Endothelial cell of umbilical vein (primary cell): ENCODE data around the gene ZBTB20. TPM values are rescaled to one million over a fixed set of nuclear protein-coding genes. Genes with fewer than 3 reads are reported as not detected.

Experiments used
- BruUV-seq: library from RNA; stranded (reverse); fragments of 400-500 nt; replicated peaks from 2 replicates; lab custom pipeline; 2021; lab: Mats Ljungman, UMichigan
- CTCF ChIA-PET: fragments of 300-600, 350-600 bp; sonication (Branson Sonifier 250); formaldehyde crosslinking; loops from one replicate; lab custom pipeline; 2021; ENCODE audit warnings: antibody characterized with exemption, inconsistent platforms; lab: Charles Lee
- POLR2A ChIA-PET: fragments of 300-600, 350-600 bp; sonication (Branson Sonifier 250); formaldehyde crosslinking; loops from one replicate; lab custom pipeline; 2021; ENCODE audit warnings: antibody characterized with exemption, inconsistent platforms; lab: Charles Lee
- DNase-seq: peaks from one replicate; pipeline ENCODE4 v3.0.0-alpha.2; 2011; ENCODE audit warnings: low read depth, low spot score
- FAIRE-seq: peaks from 2 replicates; lab custom pipeline; 2011; peaks lifted over from hg19 to GRCh38; lab: Jason Lieb, UNC
- H2AFZ ChIP-seq: 2 replicates; pipeline ENCODE4 v1.6.0; 2012; ENCODE audit warnings: low read depth, low read length, control low read depth, inconsistent platforms
- H3K27ac ChIP-seq: 2 replicates; pipeline ENCODE4 v1.5.1; 2011; ENCODE audit warnings: low read depth, mild to moderate bottlenecking, control low read depth, low read length, moderate library complexity; ENCODE audit not compliant: insufficient read depth
- H3K27me3 ChIP-seq, 2 experiments: 2 replicates each; pipeline versions ENCODE4 v1.6.0 to v1.6.1; 2011; ENCODE audit warnings: low read length in 2 of 2, mixed read lengths in 1 of 2; ENCODE audit not compliant: control insufficient read depth in 2 of 2, insufficient read depth in 2 of 2
- H3K36me3 ChIP-seq, 2 experiments: 2 replicates in 1 of 2; 3 replicates in 1 of 2; pipeline ENCODE4 v1.5.1; 2011; ENCODE audit warnings: low read length in 2 of 2, mild to moderate bottlenecking in 1 of 2, moderate library complexity in 1 of 2; ENCODE audit not compliant: control insufficient read depth in 2 of 2, insufficient read depth in 2 of 2; ENCODE audit errors: extremely low read depth in 1 of 2
- H3K4me1 ChIP-seq: 3 replicates; pipeline ENCODE4 v1.5.1; 2011; ENCODE audit warnings: mild to moderate bottlenecking, low read length; ENCODE audit not compliant: control insufficient read depth, insufficient read depth; ENCODE audit errors: extremely low read depth
- H3K4me2 ChIP-seq: 2 replicates; pipeline ENCODE4 v1.6.1; 2011; ENCODE audit warnings: low read length, control low read depth, mixed read lengths; ENCODE audit not compliant: insufficient read depth
- H3K4me3 ChIP-seq, 3 experiments: fragments of 200-600 bp in 1 of 3; sonication (generic), shearing (Covaris generic) in 1 of 3; replicated peaks in 1 of 3; 2 replicates each; pipeline ENCODE4 v1.5.1; 2011 to 2016; ENCODE audit warnings: control low read depth in 3 of 3, low read length in 3 of 3, mild to moderate bottlenecking in 2 of 3, inconsistent platforms in 1 of 3, low read depth in 1 of 3, moderate library complexity in 1 of 3; ENCODE audit not compliant: insufficient read depth in 1 of 3
- H3K79me2 ChIP-seq: 2 replicates; pipeline ENCODE4 v1.6.0; 2012; ENCODE audit warnings: low read length, inconsistent platforms; ENCODE audit not compliant: control insufficient read depth, insufficient read depth
- H3K9ac ChIP-seq: replicated peaks from 2 replicates; pipeline ENCODE3; 2011; ENCODE audit warnings: low read length, control low read depth; ENCODE audit not compliant: insufficient read depth; ENCODE audit errors: extremely low read depth
- H3K9me1 ChIP-seq: replicated peaks from 3 replicates; pipeline ENCODE4 v1.6.0; 2011; ENCODE audit warnings: mild to moderate bottlenecking, low read length; ENCODE audit not compliant: control insufficient read depth, insufficient read depth; ENCODE audit errors: extremely low read depth
- H3K9me3 ChIP-seq: replicated peaks from 2 replicates; pipeline ENCODE4 v1.5.1; 2012; ENCODE audit warnings: low read length, inconsistent platforms; ENCODE audit not compliant: control insufficient read depth, insufficient read depth
- H4K20me1 ChIP-seq: replicated peaks from 2 replicates; pipeline ENCODE3; 2011; ENCODE audit warnings: mild to moderate bottlenecking, low read length; ENCODE audit not compliant: control insufficient read depth, insufficient read depth; ENCODE audit errors: extremely low read depth
- CTCF ChIP-seq, 2 donors: IDR thresholded peaks; 1 replicate in 1 of 2; 2 replicates in 1 of 2; pipeline ENCODE4 v1.5.1; 2011; ENCODE audit warnings: low read length in 2 of 2, mild to moderate bottlenecking in 2 of 2, moderate library complexity in 2 of 2, control low read depth in 1 of 2, inconsistent platforms in 1 of 2, low read depth in 1 of 2; ENCODE audit not compliant: insufficient read depth in 1 of 2; ENCODE audit errors: extremely low read depth in 1 of 2
- EZH2 ChIP-seq: IDR thresholded peaks from 2 replicates; pipeline ENCODE4 v1.6.1; 2012; ENCODE audit warnings: borderline replicate concordance, low read depth, mild to moderate bottlenecking, moderate library complexity, low read length, inconsistent platforms; ENCODE audit not compliant: severe bottlenecking
- FOS ChIP-seq: IDR thresholded peaks from 2 replicates; pipeline ENCODE4 v1.6.1; 2011; ENCODE audit warnings: mild to moderate bottlenecking, low read length, moderate library complexity, borderline replicate concordance; ENCODE audit not compliant: insufficient read depth
- GATA2 ChIP-seq: IDR thresholded peaks from 2 replicates; pipeline ENCODE4 v1.7.0; 2011; ENCODE audit warnings: low read depth, mild to moderate bottlenecking, moderate library complexity, mixed read lengths, low read length; ENCODE audit not compliant: insufficient read length, insufficient read depth
- JUN ChIP-seq: IDR thresholded peaks from 2 replicates; pipeline ENCODE4 v1.6.1; 2011; ENCODE audit warnings: borderline replicate concordance, low read depth; ENCODE audit not compliant: insufficient read length, insufficient read depth
- MAX ChIP-seq: IDR thresholded peaks from 2 replicates; pipeline ENCODE4 v1.6.1; 2011; ENCODE audit not compliant: insufficient read depth, insufficient read length
- MYC ChIP-seq: IDR thresholded peaks from one replicate; pipeline ENCODE4 v1.6.1; 2011; ENCODE audit warnings: mild to moderate bottlenecking, low read depth, low read length
- POLR2A ChIP-seq: IDR thresholded peaks from 2 replicates; pipeline ENCODE4 v1.6.1; 2012; ENCODE audit warnings: low read depth, mild to moderate bottlenecking, control low read depth, low read length
- POLR2AphosphoS5 ChIP-seq: IDR thresholded peaks from 2 replicates; pipeline ENCODE4 v1.6.1; 2012; ENCODE audit warnings: low read depth, mild to moderate bottlenecking, control low read depth, low read length, moderate library complexity; ENCODE audit not compliant: insufficient read depth
- dilution Hi-C: fragments of 300-500 bp; cut with MboI; formaldehyde crosslinking; loops from one replicate; pipeline ENCODE4 v1.15.0; 2019; ENCODE audit warnings: low sequenced_read_pairs; ENCODE audit not compliant: extremely low pct_ligation_motif_present
- intact Hi-C: fragments of 100-400 bp; cut with micrococcal nuclease; formaldehyde crosslinking; loops from one replicate; pipeline ENCODE4 v1.10.0; 2022
- polyA plus RNA-seq, 4 experiments: library from polyadenylated mRNA; depleted of rRNA in 3 of 4; stranded (reverse) in 3 of 4; unstranded in 1 of 4; fragments of >200 nt; gene quantifications; 2 replicates each; pipeline versions ENCODE4 v1.2.1 to v1.2.3, GENCODE V29; 2011 to 2012; ENCODE audit warnings: missing spikeins in 1 of 4
- total RNA-seq: library from RNA; stranded (reverse); gene quantifications from 2 replicates; pipeline ENCODE4 v1.2.3, GENCODE V29; 2021

ZBTB20 gene
- total and polyA plus RNA-seq, 2 donors (not counting 3 experiments of a cell fraction or from before 2014, with no cell fraction given) = 2.1 to 20.5 TPM

GRCh38 chr3:114860531-114860930 is 286.6 kb downstream of the ZBTB20 start:
- no peak overlapping the region for H3K4me2 ChIP-seq
- intact Hi-C loops = no loop called here
- no peaks in the 10 kb centered on the region for H3K36me3 ChIP-seq
- H3K4me3 ChIP-seq = no peak overlapping the region
- no peaks in the 10 kb centered on the region for H4K20me1 ChIP-seq
- FAIRE-seq (no peak), DNase-seq (no peak)
- H3K4me1 ChIP-seq = no peaks in the 10 kb centered on the region
- H3K9me1 ChIP-seq = no peaks in the 10 kb centered on the region
- no peaks in the 10 kb centered on the region for H3K79me2 ChIP-seq
- dilution Hi-C loops = no loop called here
- H3K27me3 ChIP-seq = no peaks in the 10 kb centered on the region
- POLR2A ChIA-PET = no interaction called here
- no TSS peak for BruUV-seq
- H2AFZ ChIP-seq = no peak overlapping the region
- CTCF ChIA-PET = no interaction called here
- no peak overlapping the region for H3K9ac ChIP-seq
- H3K9me3 ChIP-seq = no peaks in the 10 kb centered on the region
- no peak for TF ChIP-seq POLR2A
- TF ChIP-seq MYC = no peak
- TF ChIP-seq FOS = no peak
- TF ChIP-seq JUN = no peak
- TF ChIP-seq EZH2 = no peak
- TF ChIP-seq GATA2 = no peak
- no peak for TF ChIP-seq POLR2AphosphoS5
- no peak for TF ChIP-seq CTCF (IDR thresholded peaks at IDR 0.05; ENCODE audit: extremely low read depth in 1 of 2, insufficient read depth in 1 of 2, low read depth in 1 of 2, low read length in 2 of 2)
- no peak for TF ChIP-seq MAX
- H3K27ac ChIP-seq = no peak overlapping the region
